GM10266 (cell line): ENCODE measurements around the gene NLRP6.

Experiments
- DNase-seq: peaks from one replicate; pipeline ENCODE4 v3.0.0; 2012; ENCODE audit errors: extremely low spot score
- CTCF ChIP-seq: IDR thresholded peaks from 2 replicates; pipeline ENCODE4 v1.5.1; 2012; ENCODE audit warnings: mild to moderate bottlenecking, low read depth; ENCODE audit not compliant: control insufficient read depth, insufficient read depth; ENCODE audit errors: missing control alignments

The NLRP6 gene

GRCh38 chr11:278001-278951, at the start of gene NLRP6:
Gene NLRP6, plus strand, starts transcription at chr11:278407. Its CDS starts 163 bp downstream, at chr11:278570.
- TF ChIP-seq CTCF: no peak
- peak; percentile 29 for DNase-seq

GRCh38 chr11:230431-230830, 47.8 kb upstream of the NLRP6 start:
- TF ChIP-seq CTCF: no peak
- DNase-seq: no peak

- TF ChIP-seq CTCF: no peak
- no peak for DNase-seq
These were observed 45.2 kb upstream of the NLRP6 start for GRCh38 chr11:232783-233565.

GRCh38 chr11:235180-235579, 43.0 kb upstream of the NLRP6 start:
- DNase-seq: no peak
- no peak for TF ChIP-seq CTCF

- no peak for TF ChIP-seq CTCF
- peak; percentile 58 for DNase-seq
These were observed 42.6 kb upstream of the NLRP6 start for GRCh38 chr11:235609-235996.

- DNase-seq: peak; percentile 97
These were observed 42.0 kb upstream of the NLRP6 start, which contains the start of gene SIRT3 for GRCh38 chr11:235997-236773. Gene SIRT3, minus strand, starts transcription at chr11:236342. Its CDS starts 14 bp downstream, at chr11:236328.

More at GRCh38 chr11:235997-236773, 42.0 kb upstream of the NLRP6 start, which contains the start of gene SIRT3:
- no peak for TF ChIP-seq CTCF
